ENCODE measurements around the gene EFL1.
"Not testable (repeated sequence)": the region's sequence is repeated elsewhere in the genome, so short reads cannot be mapped to it uniquely, and the experiment has no call there.

DNA sequence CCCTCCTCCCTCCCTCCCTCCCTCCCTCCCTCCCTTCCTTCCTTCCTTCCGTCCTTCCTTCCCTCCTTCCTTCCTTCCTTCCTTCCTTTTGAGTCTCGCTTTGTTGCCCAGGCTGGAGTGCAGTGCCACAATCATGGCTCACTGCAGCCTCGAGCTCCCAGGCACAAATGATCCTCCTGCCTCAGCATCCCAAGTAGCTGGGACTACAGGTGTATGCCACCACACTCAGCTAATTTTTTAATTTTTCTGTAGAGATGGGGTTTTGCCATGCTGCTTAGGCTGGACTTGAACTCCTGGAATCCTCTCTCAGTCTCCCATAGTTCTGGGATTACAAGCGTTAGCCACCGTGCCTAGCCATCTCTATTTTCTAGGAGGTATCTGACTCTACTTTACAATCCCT, 48.8 kb upstream of the EFL1 start:
- TF ChIP-seq POLR2A (IDR thresholded peaks at IDR 0.05; ENCODE audit: low read length); RCOR1 (IDR thresholded peaks at IDR 0.05; ENCODE audit: low read depth, low read length); JUNB (IDR thresholded peaks at IDR 0.05); CHD4 (IDR thresholded peaks at IDR 0.05; ENCODE audit: borderline replicate concordance); ESRRA (IDR thresholded peaks at IDR 0.05; ENCODE audit: borderline replicate concordance, low read length); TP53 (CRISPR knock-in tag; IDR thresholded peaks at IDR 0.05); EP300 (IDR thresholded peaks at IDR 0.05); POLR2AphosphoS2 (conservative IDR thresholded peaks at IDR 0.05; ENCODE audit: low read length); RAD21 (conservative IDR thresholded peaks at IDR 0.05 in 1 of 2, IDR thresholded peaks at IDR 0.05 in 1 of 2); SMC3 (IDR thresholded peaks at IDR 0.05): not testable (repeated sequence)
- TF ChIP-seq, protein P1, sequence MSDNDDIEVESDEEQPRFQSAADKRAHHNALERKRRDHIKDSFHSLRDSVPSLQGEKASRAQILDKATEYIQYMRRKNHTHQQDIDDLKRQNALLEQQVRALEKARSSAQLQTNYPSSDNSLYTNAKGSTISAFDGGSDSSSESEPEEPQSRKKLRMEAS (IDR thresholded peaks at IDR 0.05): not testable (repeated sequence)
- TF ChIP-seq, protein P2, sequence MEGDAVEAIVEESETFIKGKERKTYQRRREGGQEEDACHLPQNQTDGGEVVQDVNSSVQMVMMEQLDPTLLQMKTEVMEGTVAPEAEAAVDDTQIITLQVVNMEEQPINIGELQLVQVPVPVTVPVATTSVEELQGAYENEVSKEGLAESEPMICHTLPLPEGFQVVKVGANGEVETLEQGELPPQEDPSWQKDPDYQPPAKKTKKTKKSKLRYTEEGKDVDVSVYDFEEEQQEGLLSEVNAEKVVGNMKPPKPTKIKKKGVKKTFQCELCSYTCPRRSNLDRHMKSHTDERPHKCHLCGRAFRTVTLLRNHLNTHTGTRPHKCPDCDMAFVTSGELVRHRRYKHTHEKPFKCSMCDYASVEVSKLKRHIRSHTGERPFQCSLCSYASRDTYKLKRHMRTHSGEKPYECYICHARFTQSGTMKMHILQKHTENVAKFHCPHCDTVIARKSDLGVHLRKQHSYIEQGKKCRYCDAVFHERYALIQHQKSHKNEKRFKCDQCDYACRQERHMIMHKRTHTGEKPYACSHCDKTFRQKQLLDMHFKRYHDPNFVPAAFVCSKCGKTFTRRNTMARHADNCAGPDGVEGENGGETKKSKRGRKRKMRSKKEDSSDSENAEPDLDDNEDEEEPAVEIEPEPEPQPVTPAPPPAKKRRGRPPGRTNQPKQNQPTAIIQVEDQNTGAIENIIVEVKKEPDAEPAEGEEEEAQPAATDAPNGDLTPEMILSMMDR (IDR thresholded peaks at IDR 0.05): not testable (repeated sequence)
